ENCODE data around the gene MTCH2. TPM values are rescaled to one million over a fixed set of nuclear protein-coding genes. Genes with fewer than 3 reads are reported as not detected.

MTCH2 gene
- total RNA-seq, 1 donor from 2014 or later: 110 TPM

Other genes starting within 250 kb of the MTCH2 start
- gene SLC39A13, start 234.0 kb downstream of the MTCH2 start, total RNA-seq: 49.7 TPM
- gene PSMC3, start 216.1 kb downstream of the MTCH2 start, total RNA-seq: 116 TPM
- gene RAPSN, start 193.4 kb downstream of the MTCH2 start, total RNA-seq: 0.55 TPM
- gene CELF1, start 89.4 kb downstream of the MTCH2 start, total RNA-seq: 127 TPM
- gene PTPMT1, start 77.0 kb downstream of the MTCH2 start, total RNA-seq: 50.7 TPM
- gene KBTBD4, start 63.6 kb downstream of the MTCH2 start, total RNA-seq: 12.6 TPM
- 72.8 TPM for gene NDUFS3, start 63.5 kb downstream of the MTCH2 start, total RNA-seq
- gene FAM180B, start 55.9 kb downstream of the MTCH2 start, total RNA-seq: 0.55 TPM
- gene C1QTNF4, start 48.1 kb downstream of the MTCH2 start, total RNA-seq: 1.1 TPM
- 0.42 TPM for gene AGBL2, start 72.8 kb upstream of the MTCH2 start, total RNA-seq
- gene FNBP4, start 124.8 kb upstream of the MTCH2 start, total RNA-seq: 89.9 TPM
- 34.2 TPM for gene NUP160, start 205.8 kb upstream of the MTCH2 start, total RNA-seq